Measurements from ENCODE around the gene DDX59. TPM values are rescaled to one million over a fixed set of nuclear protein-coding genes. Genes with fewer than 3 reads are reported as not detected.
A peak's percentile ranks its signal among the peaks of the same experiment; 100 is the strongest.

The DDX59 gene
- total and polyA plus RNA-seq, 8 donors: 9.0 to 24.6 (median 11.2) TPM

GRCh38 chr1:200627575-200628222 lies 42.0 kb downstream of the DDX59 start:
- intact Hi-C loops (cut with DNase I): loop anchor here in 2 of 3 donors (10.0 kb wide), 1 partner anchor 177 kb away; no protein-coding TSS in a partner anchor
- no peaks in the 10 kb centered on the region for H3K36me3 ChIP-seq
- H3K4me1 ChIP-seq: no peaks in the 10 kb centered on the region
- DNase-seq: no peak
- 85 to 91% methylated on average over 1 of the region's 1 CpG for WGBS, 2 donors
- no peak for TF ChIP-seq CTCF (IDR thresholded peaks at IDR 0.05)
- no peaks in the 10 kb centered on the region for H3K9me3 ChIP-seq
- H3K27ac ChIP-seq: no peak overlapping the region
- no peak overlapping the region for H3K4me3 ChIP-seq
- FAIRE-seq: no peak
- no peaks in the 10 kb centered on the region for H3K27me3 ChIP-seq
- peak in 1 of 4 donors; percentile 43 for ATAC-seq

GRCh38 chr1:200626853-200627534 lies 42.7 kb downstream of the DDX59 start:
- H3K27ac ChIP-seq: no peak overlapping the region
- no peaks in the 10 kb centered on the region for H3K27me3 ChIP-seq
- H3K4me1 ChIP-seq: peaks cover 0 to 4% (median 0%) of the 10 kb centered on the region in 3 donors
- DNase-seq (no peak), FAIRE-seq (no peak), ATAC-seq (no peak)
- H3K9me3 ChIP-seq: no peaks in the 10 kb centered on the region
- H3K4me3 ChIP-seq: no peak overlapping the region
- intact Hi-C loops (cut with DNase I): loop anchor here in 2 of 3 donors (10.0 kb wide), 1 partner anchor 178 kb away; no protein-coding TSS in a partner anchor
- WGBS, 2 donors: 64 to 75% methylated on average over 5 of the region's 5 CpGs
- no peaks in the 10 kb centered on the region for H3K36me3 ChIP-seq
- no peak for TF ChIP-seq CTCF (IDR thresholded peaks at IDR 0.05)

GRCh38 chr1:200625381-200625824 lies 44.3 kb downstream of the DDX59 start:
- no peak for DNase-seq
- Histone ChIP-seq H3K27me3 (no peaks in the 10 kb centered on the region), H3K4me1 (peaks cover 0 to 12% (median 0%) of the 10 kb centered on the region in 3 donors), H3K36me3 (no peaks in the 10 kb centered on the region), H3K27ac (no peak overlapping the region), H3K9me3 (no peaks in the 10 kb centered on the region), H3K4me3 (no peak overlapping the region)
- no peak for FAIRE-seq
- no peak for ATAC-seq
- no peak for TF ChIP-seq CTCF (IDR thresholded peaks at IDR 0.05)
- intact Hi-C loops (cut with DNase I): loop anchor here in 2 of 3 donors (10.0 kb wide), 1 partner anchor 179 kb away; no protein-coding TSS in a partner anchor
- WGBS, 2 donors: 43 to 70% methylated on average over 1 of the region's 1 CpG

GRCh38 chr1:200624679-200625335 lies 44.9 kb downstream of the DDX59 start:
- no peaks in the 10 kb centered on the region for H3K9me3 ChIP-seq
- H3K4me3 ChIP-seq: no peak overlapping the region
- FAIRE-seq: no peak
- intact Hi-C loops (cut with DNase I): loop anchor here in 2 of 3 donors (10.0 kb wide), 1 partner anchor 180 kb away; no protein-coding TSS in a partner anchor
- no peak for TF ChIP-seq CTCF (IDR thresholded peaks at IDR 0.05)
- no peaks in the 10 kb centered on the region for H3K27me3 ChIP-seq
- no peaks in the 10 kb centered on the region for H3K36me3 ChIP-seq
- no peak for DNase-seq
- WGBS, 2 donors: 73 to 76% methylated on average over 2 of the region's 2 CpGs
- H3K27ac ChIP-seq: no peak overlapping the region
- H3K4me1 ChIP-seq: peaks cover 0 to 16% (median 0%) of the 10 kb centered on the region in 3 donors
- ATAC-seq: no peak
